K562 (cell line): ENCODE measurements around the gene KDM2A. TPM values are rescaled to one million over a fixed set of nuclear protein-coding genes. Genes with fewer than 3 reads are reported as not detected.

Source experiments
- ARID3A ChIP-seq: IDR thresholded peaks from 2 replicates; pipeline ENCODE4 v1.6.1; 2012; ENCODE audit warnings: low read depth, low read length, improper control_type of control experiment, borderline replicate concordance
- BMI1 ChIP-seq: fragments of 150-350 bp; IDR thresholded peaks from 2 replicates; pipeline ENCODE4 v1.6.1; 2014; ENCODE audit warnings: low read length
- CHD1 ChIP-seq: fragments of 200-600 bp; sonication (generic); IDR thresholded peaks from one replicate; pipeline ENCODE4 v1.6.1; 2012; ENCODE audit warnings: mild to moderate bottlenecking, moderate library complexity, low read length, inconsistent platforms
- CREB3 ChIP-seq: fragments of 450-650 bp; conservative IDR thresholded peaks from 2 replicates; pipeline ENCODE4 v1.6.1; 2016; ENCODE audit warnings: missing genetic modification characterization, low read depth, mild to moderate bottlenecking, missing compliant biosample characterization, moderate library complexity
- E2F1 ChIP-seq: sonication (generic); formaldehyde crosslinking; IDR thresholded peaks from 2 replicates; pipeline ENCODE4 v1.8.1; 2023; ENCODE audit warnings: mild to moderate bottlenecking, missing genetic modification reagents, moderate library complexity
- ETS1 ChIP-seq: conservative IDR thresholded peaks from 2 replicates; pipeline ENCODE4 v1.6.1; 2011; ENCODE audit warnings: low read depth, mild to moderate bottlenecking, low read length; ENCODE audit not compliant: control insufficient read depth
- HDGF ChIP-seq: fragments of 450-650 bp; IDR thresholded peaks from 2 replicates; pipeline ENCODE4 v1.6.1; 2016
- HLTF ChIP-seq: fragments of 450-650 bp; IDR thresholded peaks from 2 replicates; pipeline ENCODE4 v1.6.1; 2016
- KLF16 ChIP-seq: IDR thresholded peaks from 2 replicates; pipeline ENCODE4 v1.6.1; 2016; ENCODE audit warnings: antibody characterized with exemption
- NONO ChIP-seq, 2 experiments: fragments of 200-400 bp in 1 of 2; fragments of 450-650 bp in 1 of 2; formaldehyde crosslinking in 1 of 2; IDR thresholded peaks; 2 replicates each; pipeline ENCODE4 v1.6.1; 2017; ENCODE audit warnings: low read depth in 2 of 2, mild to moderate bottlenecking in 2 of 2, moderate library complexity in 2 of 2, low read length in 1 of 2
- RNF2 ChIP-seq: sonication (generic); IDR thresholded peaks from 2 replicates; pipeline ENCODE4 v1.6.1; 2016
- SPI1 ChIP-seq: IDR thresholded peaks from 2 replicates; pipeline ENCODE4 v1.6.1; 2011; ENCODE audit warnings: low read depth, low read length, control low read depth, borderline replicate concordance
- ZBTB43 ChIP-seq: sonication (generic); formaldehyde crosslinking; IDR thresholded peaks from 2 replicates; pipeline ENCODE4 v1.8.0; 2023; ENCODE audit warnings: mild to moderate bottlenecking, missing genetic modification reagents
- ZFP36 ChIP-seq: fragments of 150-350 bp; IDR thresholded peaks from 2 replicates; pipeline ENCODE4 v1.6.1; 2018; ENCODE audit warnings: low read length, low read depth; ENCODE audit not compliant: partially characterized antibody
- ZKSCAN1 ChIP-seq: fragments of 150-350 bp; IDR thresholded peaks from 2 replicates; pipeline ENCODE4 v1.6.1; 2016; ENCODE audit warnings: low read depth, low read length
- ZKSCAN8 ChIP-seq: fragments of 200-800 bp; sonication (Bioruptor generic); IDR thresholded peaks from 2 replicates; pipeline ENCODE4 v1.6.1; 2016; ENCODE audit warnings: missing genetic modification characterization, missing compliant biosample characterization
- ZNF12 ChIP-seq: sonication (generic); formaldehyde crosslinking; IDR thresholded peaks from 2 replicates; pipeline ENCODE4 v1.4.0; 2020; ENCODE audit warnings: mild to moderate bottlenecking, missing genetic modification reagents
- ZNF644 ChIP-seq: fragments of 200-800 bp; sonication (Bioruptor generic); IDR thresholded peaks from 2 replicates; pipeline ENCODE4 v1.6.1; 2016; ENCODE audit warnings: low read depth, missing genetic modification characterization, missing compliant biosample characterization
- ZNF740 ChIP-seq, 3 experiments: fragments of 200-800 bp in 1 of 3; sonication (Bioruptor generic) in 1 of 3; sonication (generic) in 1 of 3; formaldehyde crosslinking in 1 of 3; IDR thresholded peaks; 2 replicates each; pipeline versions ENCODE4 v1.6.1 to v1.8.0; 2016 to 2022; ENCODE audit warnings: mild to moderate bottlenecking in 2 of 3, missing compliant biosample characterization in 2 of 3, missing genetic modification characterization in 2 of 3, missing genetic modification reagents in 1 of 3
- polyA plus RNA-seq, 8 experiments: library from polyadenylated mRNA; depleted of rRNA in 4 of 8; stranded (reverse) in 5 of 8; unstranded in 3 of 8; fragments of >200 nt; fragmentation: Nextera tagmentation in 2 of 8; fragmentation: Illumina TruSeq in 1 of 8; extraction: Ambion mirVana in 2 of 8; extraction: Trizol in 1 of 8; gene quantifications; 2 replicates each; pipeline versions ENCODE4 v1.2.1 to v1.2.3, GENCODE V29; 2011 to 2014; ENCODE audit warnings: inconsistent platforms in 1 of 8, missing spikeins in 1 of 8
- total RNA-seq, 7 experiments: library from RNA; depleted of rRNA in 6 of 7; stranded (reverse); fragments of >200 nt in 6 of 7; fragmentation: Illumina TruSeq in 2 of 7; extraction: Trizol in 2 of 7; gene quantifications; 2 replicates each; pipeline versions ENCODE4 v1.2.1 to v1.2.3, GENCODE V29; 2011 to 2021; ENCODE audit warnings: low replicate concordance in 1 of 7

Gene KDM2A
- total and polyA plus RNA-seq, 9 of the 15 experiments (the other 6 are each of a cell fraction or from before 2014, with no cell fraction given) = 5.0 to 39.3 (median 21.3) TPM

- peak; percentile 69 for TF ChIP-seq SPI1
- TF ChIP-seq RNF2 = peak; percentile 74; the same call in 1 of the 2 replicates
- peak; percentile 85; the same call in 1 of the 2 replicates for TF ChIP-seq ZNF644
- peak; percentile 71; the same call in 1 of the 2 replicates for TF ChIP-seq ZKSCAN8 (CRISPR knock-in tag)
- TF ChIP-seq ZNF12 (CRISPR knock-in tag) = 0 out of 2 replicates have a peak, but pooled peaks have one; percentile 25
- 0 out of 2 replicates have a peak, but pooled peaks have one; percentile 11 for TF ChIP-seq E2F1 (CRISPR knock-in tag)
- peak; percentile 56 for TF ChIP-seq CHD1
- TF ChIP-seq ZBTB43 (CRISPR knock-in tag) = no peak
- TF ChIP-seq ZKSCAN1 = 0 out of 2 replicates have a peak, but pooled peaks have one; percentile 13
- TF ChIP-seq BMI1 = no peak
- no peak for TF ChIP-seq KLF16
- TF ChIP-seq NONO (IDR thresholded peaks at IDR 0.05; ENCODE audit: low read depth in 2 of 2, low read length in 1 of 2) = no peak
- TF ChIP-seq HDGF = 0 out of 2 replicates have a peak, but pooled peaks have one; percentile 39
- TF ChIP-seq CREB3 (tag) = peak; percentile 54; the same call in 1 of the 2 replicates
- TF ChIP-seq HLTF = no peak
- TF ChIP-seq ZNF740 (CRISPR knock-in tag; IDR thresholded peaks at IDR 0.05) = 0 out of 2 replicates have a peak, but pooled peaks have one; percentile 18
- TF ChIP-seq ZNF740 (tag; IDR thresholded peaks at IDR 0.05) = no peak
- no peak for TF ChIP-seq ARID3A
- TF ChIP-seq ETS1 = peak; percentile 87
- peak; percentile 4 for TF ChIP-seq ZFP36
Measured at GRCh38 chr11:67277231-67277961, 158.3 kb downstream of the KDM2A start (continued).
